UCSD-AML1 (cell line): Measurements from ENCODE around the gene ADAM19.

ENCODE experiments used
- DNase-seq: peaks from one replicate; lab custom pipeline; 2025; ENCODE audit not compliant: unreplicated experiment; lab: John Stamatoyannopoulos, UW

The ADAM19 gene

GRCh38 chr5:157562111-157562581 is 13.4 kb downstream of the ADAM19 start:
- DNase-seq: no peak

DNA sequence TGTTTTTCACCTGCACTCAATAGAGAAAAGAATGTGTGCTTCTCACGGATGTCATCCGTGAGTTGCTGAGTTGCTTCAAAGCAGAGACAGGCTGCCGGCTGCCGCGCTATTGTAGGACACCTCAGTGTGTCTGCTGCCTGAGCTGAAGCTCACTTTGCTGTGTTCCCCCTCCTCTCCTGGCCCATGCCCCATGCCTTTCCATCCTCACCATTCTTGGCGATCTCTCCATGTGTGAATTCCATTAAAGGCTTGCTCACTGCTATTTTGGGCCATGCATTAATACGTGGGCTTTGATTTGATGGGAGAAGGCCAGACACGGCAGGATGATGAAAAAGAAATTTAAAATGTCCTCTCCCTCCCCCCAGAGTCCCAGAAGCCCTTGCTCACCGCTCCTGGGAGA is 14.5 kb downstream of the ADAM19 start:
- DNase-seq: no peak

GRCh38 chr5:157559301-157559700 is 16.3 kb downstream of the ADAM19 start:
- DNase-seq: no peak

GRCh38 chr5:157558681-157559080 is 16.9 kb downstream of the ADAM19 start:
- DNase-seq: no peak

DNA sequence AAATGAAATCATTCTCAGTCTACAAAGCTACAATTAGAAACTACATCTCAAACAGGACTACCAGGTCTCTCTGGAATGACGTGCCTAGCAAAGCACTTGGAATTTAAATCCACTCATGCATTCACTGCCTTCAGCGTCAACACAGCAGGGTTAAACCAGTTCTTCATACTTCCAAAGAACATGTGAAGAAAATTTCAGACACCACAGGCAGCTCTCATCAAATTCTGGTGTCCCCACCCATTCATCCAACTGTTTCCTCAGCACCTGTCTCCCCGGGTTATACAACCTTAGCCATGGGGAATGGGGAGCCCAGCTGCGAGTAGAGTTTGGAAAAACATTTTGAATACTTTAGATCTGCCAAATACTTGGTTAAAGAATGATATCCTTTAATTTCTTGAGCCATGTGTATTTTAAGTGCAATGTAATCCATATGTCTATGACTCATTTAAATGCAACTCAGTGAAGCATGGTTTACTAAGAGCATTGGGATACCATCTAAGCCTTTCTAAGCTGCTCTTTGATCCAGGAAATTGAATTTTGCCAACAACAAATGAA is 17.5 kb downstream of the ADAM19 start:
- no peak for DNase-seq

DNA sequence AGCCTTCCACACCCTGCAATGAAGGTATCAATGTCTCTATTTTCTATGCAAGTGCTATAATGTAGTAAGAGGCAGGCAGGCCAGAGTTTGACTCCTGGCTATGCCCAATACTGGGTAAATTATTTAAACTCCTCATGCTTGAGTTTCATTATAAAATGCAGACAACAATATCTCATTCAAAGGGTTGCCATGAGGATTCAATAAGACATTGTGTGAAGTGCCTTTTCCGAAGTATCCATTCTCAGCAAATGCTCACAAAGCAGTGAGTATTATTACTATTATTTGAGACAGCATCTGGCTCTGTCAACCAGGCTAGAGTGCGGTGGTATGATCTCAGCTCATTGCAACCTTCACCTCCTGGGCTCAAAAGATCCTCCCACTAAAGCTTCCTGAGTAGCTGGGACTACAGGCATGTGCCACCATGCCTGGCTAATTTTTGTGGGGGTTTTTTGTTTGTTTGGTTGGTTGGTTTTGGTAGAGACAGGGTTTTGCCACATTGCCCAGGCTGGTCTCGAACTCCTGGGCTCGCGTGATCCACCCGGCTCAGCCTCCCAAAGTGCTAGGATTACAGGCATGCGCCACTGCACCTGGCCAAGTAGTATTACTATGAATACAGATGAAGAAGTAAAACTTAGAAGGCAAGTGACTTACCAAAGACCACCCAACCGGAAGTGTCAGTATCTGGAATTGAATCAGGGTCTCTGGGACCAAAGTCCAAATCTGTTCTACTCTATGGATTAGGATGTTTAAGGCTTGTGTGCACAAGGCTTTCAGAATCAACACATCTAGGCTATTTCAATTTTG is 18.8 kb downstream of the ADAM19 start:
- no peak for DNase-seq

- DNase-seq: no peak
These were observed 20.4 kb downstream of the ADAM19 start for GRCh38 chr5:157555037-157555640.

GRCh38 chr5:157554179-157555036 is 21.2 kb downstream of the ADAM19 start:
- no peak for DNase-seq

DNA sequence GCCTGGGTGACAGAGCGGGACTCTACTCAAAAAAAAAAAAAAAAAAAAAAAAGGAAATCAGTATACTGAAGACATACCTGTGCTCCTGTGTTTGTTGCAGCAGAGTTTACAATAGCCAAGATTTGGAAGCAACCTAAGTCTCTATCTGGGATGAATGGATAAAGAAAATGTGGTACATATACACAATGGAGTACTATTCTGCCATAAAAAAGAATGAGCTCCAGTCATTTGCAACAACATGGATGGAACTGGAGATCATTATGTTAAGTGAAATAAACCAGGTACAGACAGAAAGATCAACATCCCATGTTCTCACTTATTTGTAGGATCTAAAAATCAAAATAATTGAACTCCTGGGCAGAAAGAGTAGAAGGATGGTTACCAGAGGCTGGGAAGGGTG is 22.9 kb downstream of the ADAM19 start:
- DNase-seq: no peak

DNA sequence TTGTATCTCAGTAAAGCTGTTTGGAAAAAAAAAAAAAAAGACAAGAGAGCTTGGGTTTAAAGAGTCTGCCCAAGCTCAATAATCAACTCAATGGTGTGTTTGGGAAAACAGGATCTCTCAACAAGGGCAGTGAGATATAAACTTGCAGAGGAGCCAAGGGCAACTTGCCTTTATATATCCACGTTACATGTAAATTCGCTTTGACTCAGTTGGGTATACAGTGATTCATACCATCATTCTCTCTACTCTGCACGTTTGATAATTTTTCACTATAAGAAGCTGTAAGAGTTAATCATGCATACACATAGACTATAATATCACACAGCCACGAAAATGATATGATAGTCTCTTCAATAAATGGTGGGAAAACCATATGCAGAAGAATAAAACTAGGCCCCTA is 24.9 kb downstream of the ADAM19 start:
- no peak for DNase-seq

DNA sequence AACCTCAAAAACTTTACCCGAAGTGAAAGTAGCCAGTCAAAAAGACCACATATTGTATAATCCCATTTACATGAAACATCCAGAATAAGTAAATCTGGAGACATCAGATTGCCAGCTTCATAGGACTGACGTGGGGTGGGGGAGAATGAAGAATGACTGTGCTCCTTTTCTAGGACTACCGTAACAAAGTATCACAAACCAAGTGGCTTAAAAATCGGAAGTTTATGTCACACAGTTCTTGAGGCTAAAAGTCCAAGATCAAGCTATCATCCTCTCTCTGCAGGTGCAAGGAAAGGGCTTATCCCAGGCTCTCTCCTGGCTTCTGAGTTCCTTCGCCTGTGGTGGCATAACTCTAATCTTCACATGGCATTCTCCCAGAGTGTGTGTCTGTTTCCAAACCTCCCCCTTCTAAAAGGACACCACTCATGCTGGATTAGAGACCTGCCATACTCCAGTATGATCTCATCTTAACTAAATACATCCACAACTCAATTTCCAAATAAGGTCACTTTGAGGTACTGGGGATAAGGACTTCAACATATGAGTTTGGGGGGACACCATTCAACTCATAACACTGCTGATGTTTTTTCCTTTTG is 25.5 kb downstream of the ADAM19 start:
- no peak for DNase-seq

GRCh38 chr5:157549283-157549629 is 26.3 kb downstream of the ADAM19 start:
- no peak for DNase-seq

DNA sequence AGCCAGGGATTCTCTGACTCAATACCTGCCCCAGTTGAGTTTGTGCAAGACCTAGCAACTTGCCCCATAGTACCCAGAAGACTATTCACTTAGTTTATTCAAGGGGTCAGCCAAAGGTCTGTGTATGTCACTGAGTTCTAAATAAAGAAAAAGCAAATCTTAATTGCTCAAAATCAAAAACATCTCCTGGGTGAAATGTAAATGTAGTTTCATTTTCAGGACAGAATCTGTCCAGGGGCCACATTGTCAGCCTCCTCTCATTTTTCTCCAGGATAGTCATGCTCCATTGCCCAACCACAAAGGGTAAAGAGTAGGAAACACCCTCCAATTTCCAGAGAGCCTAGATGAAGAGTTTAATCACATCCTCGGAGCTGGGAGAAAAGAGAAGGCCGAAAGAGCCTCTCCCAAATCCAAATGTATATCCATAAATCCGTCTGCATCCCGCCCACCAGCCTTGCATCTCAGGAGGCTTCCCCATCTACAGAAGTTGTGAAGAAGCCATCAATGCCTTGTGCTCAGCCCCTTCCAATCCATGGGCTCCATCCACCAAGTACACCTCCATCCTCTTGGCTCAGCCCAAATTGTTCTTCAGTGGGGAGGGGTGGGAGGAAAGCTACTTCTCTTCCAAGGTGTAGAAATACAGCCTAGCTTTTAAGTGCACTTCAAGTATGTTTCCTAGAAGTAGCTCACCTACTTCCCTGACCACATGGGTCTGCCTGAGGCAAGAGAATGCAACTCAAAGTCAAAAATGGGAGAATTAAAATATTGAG is 26.9 kb downstream of the ADAM19 start:
- no peak for DNase-seq

- DNase-seq: no peak
These were observed 27.5 kb downstream of the ADAM19 start for GRCh38 chr5:157547941-157548512.

GRCh38 chr5:157546456-157547100 is 29.0 kb downstream of the ADAM19 start:
- no peak for DNase-seq

GRCh38 chr5:157545610-157546310 is 29.8 kb downstream of the ADAM19 start:
- DNase-seq: no peak

DNA sequence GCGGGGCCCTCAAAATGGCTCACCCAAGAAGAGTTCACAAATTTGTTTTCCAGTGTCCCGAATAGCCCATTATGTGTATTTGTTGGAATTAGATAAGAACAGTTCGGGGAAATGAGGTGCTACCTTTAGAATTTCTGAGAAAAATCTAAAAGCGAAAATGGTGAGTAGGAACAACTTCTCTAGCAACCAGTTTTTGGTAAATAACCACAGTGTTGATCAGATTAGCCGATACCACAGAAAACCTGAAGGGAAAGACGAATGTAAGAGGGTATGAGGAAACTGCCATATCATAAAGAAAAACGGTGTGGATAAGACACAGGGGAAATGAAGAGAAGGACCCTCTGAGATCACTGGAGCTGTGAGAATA is 31.0 kb downstream of the ADAM19 start:
- no peak for DNase-seq

DNA sequence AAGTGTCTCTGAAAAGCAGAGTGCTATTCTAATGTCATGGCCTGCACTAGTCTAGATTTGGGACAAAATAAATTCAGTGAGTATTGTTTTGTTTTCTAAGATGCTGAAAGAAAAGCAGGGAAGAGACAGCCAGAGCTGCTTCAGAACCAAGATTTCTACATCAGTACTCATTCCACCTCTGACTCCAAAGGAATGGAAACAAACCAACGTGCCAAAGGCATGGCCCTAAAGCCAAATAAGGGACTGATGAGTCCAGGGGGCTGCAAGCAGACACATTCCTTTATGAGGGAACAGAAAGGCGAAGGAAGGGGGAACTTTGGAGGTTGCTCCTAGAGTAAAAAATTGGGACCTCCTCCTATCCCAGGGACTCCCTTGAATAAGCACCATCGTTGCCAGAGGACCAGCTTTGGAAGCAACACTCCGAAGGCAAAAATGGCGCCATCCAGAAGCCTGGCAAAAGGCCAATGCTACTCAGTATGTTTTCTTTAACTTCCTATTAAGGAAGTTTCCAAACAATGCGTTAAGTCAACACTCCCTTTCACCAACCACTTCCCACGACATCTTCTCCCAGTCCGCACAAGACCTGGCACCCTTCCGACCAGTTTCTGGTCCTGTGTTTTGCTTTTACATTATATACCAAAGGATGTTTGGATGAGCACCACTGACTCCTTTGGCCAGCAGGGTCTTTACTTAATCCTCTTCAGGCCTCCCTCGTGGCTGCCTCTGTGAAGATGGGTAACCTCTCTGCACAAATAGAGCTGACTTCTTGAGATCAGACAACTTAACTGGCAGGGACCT is 31.6 kb downstream of the ADAM19 start:
- DNase-seq: no peak
